ENCODE results near the gene IFI30.

DNA sequence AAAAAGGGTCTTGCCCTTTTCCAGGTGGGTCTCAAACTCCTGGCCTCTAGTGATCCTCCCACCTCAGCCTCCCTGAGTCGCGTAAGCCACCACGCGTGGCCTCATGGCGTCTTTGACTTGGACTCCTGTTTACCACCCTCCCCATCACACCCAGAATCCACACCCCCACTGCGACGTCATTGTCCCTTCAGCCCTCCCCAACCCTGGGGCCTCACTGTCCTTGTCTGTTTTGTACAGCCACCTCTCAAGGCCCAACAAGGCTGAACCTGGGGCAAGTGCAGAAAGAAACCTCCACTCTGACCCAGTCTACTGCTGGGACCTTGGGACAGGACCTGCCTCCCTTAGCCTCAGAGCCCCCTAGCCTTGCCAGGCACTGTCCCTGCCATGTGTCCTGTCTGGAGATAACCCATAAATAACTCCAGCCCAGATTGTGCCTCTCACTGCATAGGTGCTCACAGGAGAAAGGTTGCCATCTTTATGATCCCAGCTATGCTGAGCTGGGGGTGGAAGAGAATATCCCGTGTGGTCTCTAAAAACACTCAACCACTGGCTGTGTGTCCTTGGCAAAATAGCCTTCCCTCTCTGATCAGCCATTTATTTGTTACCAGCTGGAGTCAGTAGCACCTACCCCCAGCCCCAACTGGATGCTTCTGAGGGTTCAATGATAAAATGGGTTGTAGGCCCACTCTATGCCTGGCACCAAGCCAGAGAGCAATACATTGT is 1.8 kb upstream of the IFI30 start:
- TF ChIP-seq, protein P1, sequence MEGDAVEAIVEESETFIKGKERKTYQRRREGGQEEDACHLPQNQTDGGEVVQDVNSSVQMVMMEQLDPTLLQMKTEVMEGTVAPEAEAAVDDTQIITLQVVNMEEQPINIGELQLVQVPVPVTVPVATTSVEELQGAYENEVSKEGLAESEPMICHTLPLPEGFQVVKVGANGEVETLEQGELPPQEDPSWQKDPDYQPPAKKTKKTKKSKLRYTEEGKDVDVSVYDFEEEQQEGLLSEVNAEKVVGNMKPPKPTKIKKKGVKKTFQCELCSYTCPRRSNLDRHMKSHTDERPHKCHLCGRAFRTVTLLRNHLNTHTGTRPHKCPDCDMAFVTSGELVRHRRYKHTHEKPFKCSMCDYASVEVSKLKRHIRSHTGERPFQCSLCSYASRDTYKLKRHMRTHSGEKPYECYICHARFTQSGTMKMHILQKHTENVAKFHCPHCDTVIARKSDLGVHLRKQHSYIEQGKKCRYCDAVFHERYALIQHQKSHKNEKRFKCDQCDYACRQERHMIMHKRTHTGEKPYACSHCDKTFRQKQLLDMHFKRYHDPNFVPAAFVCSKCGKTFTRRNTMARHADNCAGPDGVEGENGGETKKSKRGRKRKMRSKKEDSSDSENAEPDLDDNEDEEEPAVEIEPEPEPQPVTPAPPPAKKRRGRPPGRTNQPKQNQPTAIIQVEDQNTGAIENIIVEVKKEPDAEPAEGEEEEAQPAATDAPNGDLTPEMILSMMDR (IDR thresholded peaks at IDR 0.05; ENCODE audit: low read depth, low read length, poor library complexity, severe bottlenecking): no peak
- TF ChIP-seq EZH2phosphoT487 (IDR thresholded peaks at IDR 0.05; ENCODE audit: borderline replicate concordance, low read length): no peak
